DMS153 (cell line): Measurements from ENCODE around the gene XPR1.
"Not testable (repeated sequence)": the region's sequence is repeated elsewhere in the genome, so short reads cannot be mapped to it uniquely, and the experiment has no call there.

Experiments used
- DNase-seq: peaks from one replicate; lab custom pipeline; 2025; lab: John Stamatoyannopoulos, UW

XPR1 gene

GRCh38 chr1:180644526-180645192, 12.8 kb downstream of the XPR1 start:
- DNase-seq = no peak

- not testable (repeated sequence) for DNase-seq
Measured at GRCh38 chr1:180645261-180645660, 13.4 kb downstream of the XPR1 start.

- DNase-seq = no peak
Measured at GRCh38 chr1:180646093-180646492, 14.3 kb downstream of the XPR1 start.

GRCh38 chr1:180646547-180646946, 14.7 kb downstream of the XPR1 start:
- DNase-seq = no peak

- DNase-seq = no peak
Measured at GRCh38 chr1:180652792-180653191, 21.0 kb downstream of the XPR1 start.

- DNase-seq = no peak
Measured at GRCh38 chr1:180662709-180663108, 30.9 kb downstream of the XPR1 start.

- DNase-seq = no peak
Measured at GRCh38 chr1:180670681-180671080, 38.9 kb downstream of the XPR1 start.

GRCh38 chr1:180672105-180672504, 40.3 kb downstream of the XPR1 start:
- DNase-seq = no peak

- DNase-seq = no peak
Measured at GRCh38 chr1:180672505-180672904, 40.7 kb downstream of the XPR1 start.

GRCh38 chr1:180674603-180675530, 43.0 kb downstream of the XPR1 start:
- no peak for DNase-seq

GRCh38 chr1:180675586-180675985, 43.8 kb downstream of the XPR1 start:
- no peak for DNase-seq

- no peak for DNase-seq
Measured at GRCh38 chr1:180680558-180681144, 48.8 kb downstream of the XPR1 start.

GRCh38 chr1:180683117-180683516, 51.3 kb downstream of the XPR1 start:
- DNase-seq = not testable (repeated sequence)

- no peak for DNase-seq
Measured at GRCh38 chr1:180691322-180691913, 59.6 kb downstream of the XPR1 start.

- DNase-seq = no peak
Measured at GRCh38 chr1:180693564-180694244, 61.9 kb downstream of the XPR1 start.

GRCh38 chr1:180695282-180695681, 63.5 kb downstream of the XPR1 start:
- no peak for DNase-seq

GRCh38 chr1:180696361-180696760, 64.5 kb downstream of the XPR1 start:
- DNase-seq = no peak

- no peak for DNase-seq
Measured at GRCh38 chr1:180698580-180698979, 66.8 kb downstream of the XPR1 start.

GRCh38 chr1:180702376-180702775, 70.6 kb downstream of the XPR1 start:
- not testable (repeated sequence) for DNase-seq

- DNase-seq = not testable (repeated sequence)
Measured at GRCh38 chr1:180710746-180711145, 78.9 kb downstream of the XPR1 start.

GRCh38 chr1:180711260-180711659, 79.4 kb downstream of the XPR1 start:
- DNase-seq = not testable (repeated sequence)

GRCh38 chr1:180720753-180721152, 88.9 kb downstream of the XPR1 start:
- DNase-seq = no peak
